Endometrial microvascular endothelial cells (primary cell): ENCODE data around the gene FOXRED1. TPM values are rescaled to one million over a fixed set of nuclear protein-coding genes. Genes with fewer than 3 reads are reported as not detected.

Experiments
- in situ Hi-C: cut with HindIII; loops from 2 replicates; pipeline ENCODE4 v1.10.0; 2017; ENCODE audit warnings: low sequenced_read_pairs, low pct_unique_long_range_greater_than_20kb; ENCODE audit errors: inconsistent ontology term
- total RNA-seq: library from RNA; depleted of rRNA; stranded (reverse); fragments of >200 nt; gene quantifications from one replicate; pipeline ENCODE4 v1.2.3, GENCODE V29; 2015; ENCODE audit errors: inconsistent ontology term

Gene FOXRED1
- total RNA-seq, 1 donor from 2014 or later = 21.6 TPM

DNA sequence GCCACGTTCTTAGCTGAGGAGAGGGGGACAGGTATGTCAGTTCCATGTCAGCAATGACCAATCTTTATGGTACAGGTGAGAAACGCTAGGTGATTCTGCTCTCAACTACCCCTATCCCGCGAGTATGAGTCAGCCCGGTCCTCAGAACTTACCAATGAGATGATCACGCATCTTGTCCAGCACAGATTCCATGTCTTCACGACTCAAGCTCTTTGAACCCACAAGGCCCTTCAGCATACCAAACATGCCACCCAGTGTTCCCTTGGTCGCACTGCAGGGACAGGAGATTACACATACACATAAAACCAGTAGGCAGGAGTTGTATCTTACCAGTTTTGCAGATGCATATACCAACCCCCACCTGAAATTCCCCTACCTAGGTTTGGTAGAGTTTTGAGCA lies 3.1 kb upstream of the FOXRED1 start:
- in situ Hi-C loops = no loop called here

GRCh38 chr11:126267650-126268049 lies 1.3 kb upstream of the FOXRED1 start:
- in situ Hi-C loops = no loop called here

- in situ Hi-C loops = no loop called here
Measured at GRCh38 chr11:126268361-126268707, 620 bp upstream of the FOXRED1 start.

- in situ Hi-C loops = no loop called here
Measured at GRCh38 chr11:126277322-126277721, 8.4 kb downstream of the FOXRED1 start.

DNA sequence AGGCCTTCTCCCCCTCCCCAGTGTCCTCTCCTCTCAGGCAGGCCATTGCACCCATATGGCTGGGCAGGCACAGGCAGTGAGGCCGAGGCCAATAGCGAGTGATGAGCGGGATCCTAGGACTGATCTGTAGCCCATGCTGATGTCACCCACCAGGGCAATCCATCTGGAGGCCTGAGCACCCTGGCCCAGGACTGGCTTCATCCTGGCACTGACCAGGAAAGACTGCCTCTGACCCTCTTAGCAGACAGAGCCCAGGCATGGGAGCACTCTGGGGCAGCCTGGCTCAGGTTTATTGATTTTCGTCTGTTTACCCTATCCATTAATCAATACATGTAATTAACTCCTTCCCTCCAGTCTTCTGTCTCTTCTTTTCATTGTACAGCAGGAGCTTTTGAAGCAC lies 8.8 kb downstream of the FOXRED1 start:
- in situ Hi-C loops = no loop called here

- in situ Hi-C loops = no loop called here
Measured at GRCh38 chr11:126279191-126279590, 10.2 kb downstream of the FOXRED1 start.

DNA sequence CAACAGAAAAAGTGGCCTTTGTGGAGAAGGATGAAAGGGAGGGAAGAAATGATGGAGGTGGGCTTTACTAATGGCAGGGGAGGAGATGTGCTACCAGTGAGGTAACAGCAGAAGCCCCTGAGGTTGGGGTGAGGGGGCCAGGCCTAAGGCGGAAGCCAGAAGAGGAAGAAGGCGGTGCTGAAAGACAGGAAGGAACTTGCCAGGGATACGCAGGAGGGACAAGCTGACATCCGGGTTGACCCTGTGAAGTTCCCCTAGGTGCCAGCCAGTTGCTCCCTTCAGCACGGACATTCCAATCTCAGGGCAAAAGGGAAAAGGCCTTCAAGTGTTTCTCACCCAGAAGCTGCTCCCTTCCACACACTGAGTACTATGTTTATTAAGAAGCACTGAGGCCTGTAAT lies 11.6 kb downstream of the FOXRED1 start:
- in situ Hi-C loops = no loop called here

- in situ Hi-C loops = no loop called here
Measured at GRCh38 chr11:126281245-126281644, 12.3 kb downstream of the FOXRED1 start.

DNA sequence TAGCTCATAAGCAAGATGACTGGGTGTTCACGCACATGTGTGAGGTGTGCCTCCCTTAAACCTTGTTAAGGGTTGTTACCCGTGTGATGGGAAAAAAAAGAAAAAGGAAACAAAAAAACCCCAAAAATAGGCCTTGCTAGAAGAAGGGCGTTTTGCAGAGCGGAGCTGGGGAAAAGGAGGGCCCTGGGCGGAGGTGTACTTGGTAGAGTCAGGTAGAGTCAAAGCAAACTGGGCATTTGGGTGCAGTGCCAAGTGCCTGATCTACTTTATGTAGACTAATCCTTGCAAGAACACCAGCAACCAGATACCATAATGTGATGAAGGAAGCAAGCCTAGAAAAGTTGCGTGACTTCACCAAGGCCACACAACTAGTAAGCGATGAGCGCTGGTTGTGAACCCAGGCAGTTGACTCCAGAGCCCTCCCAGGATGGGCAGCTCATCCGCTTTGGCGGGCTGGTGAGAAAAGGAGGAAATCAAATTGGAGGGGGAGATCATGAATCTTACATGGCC lies 12.8 kb downstream of the FOXRED1 start:
- in situ Hi-C loops = no loop called here

GRCh38 chr11:126282361-126282735 lies 13.4 kb downstream of the FOXRED1 start:
- in situ Hi-C loops = no loop called here

DNA sequence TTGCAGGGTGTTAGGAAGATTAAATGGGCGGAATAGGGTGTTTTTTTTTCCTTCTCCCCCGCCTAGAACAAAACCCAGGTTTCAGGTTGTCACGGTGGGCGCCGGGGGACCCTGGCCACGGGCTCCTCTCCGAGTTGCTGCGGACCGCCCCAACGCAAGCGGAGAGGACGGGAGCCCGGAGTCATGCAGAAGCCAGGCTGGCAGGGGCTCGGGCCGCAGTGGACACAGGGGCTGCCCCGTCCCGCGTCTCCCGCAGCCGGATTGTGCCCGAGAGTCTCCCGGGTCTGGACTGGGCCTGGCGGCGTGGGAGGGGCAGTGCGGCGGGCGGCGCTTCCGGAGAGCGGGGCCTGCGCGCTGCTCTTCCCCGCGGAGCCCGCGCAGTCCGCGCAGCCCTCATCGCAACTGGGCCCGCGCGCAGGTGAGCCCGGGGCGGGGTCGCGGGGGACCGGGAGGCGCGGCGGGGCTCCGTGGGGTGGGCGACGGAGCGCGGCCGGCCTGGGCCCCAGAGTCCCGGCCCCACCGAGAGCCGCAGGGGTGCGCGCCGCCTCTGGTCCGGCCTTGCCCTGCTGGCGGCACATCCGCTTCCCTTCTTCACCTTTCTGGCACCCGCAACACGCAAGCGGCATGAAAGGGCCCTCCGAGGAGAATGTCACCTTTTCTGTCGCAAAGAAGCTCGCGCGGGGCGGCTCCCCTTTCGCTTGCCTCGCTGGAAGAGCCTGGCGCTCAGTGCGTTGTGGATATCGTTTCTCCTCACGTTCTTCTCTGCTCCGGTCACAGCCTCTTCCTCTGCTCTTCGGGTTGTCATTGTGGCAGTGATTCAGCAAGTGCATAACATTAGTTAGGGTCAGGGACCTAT lies 14.0 kb downstream of the FOXRED1 start, which contains the start of gene TIRAP:
Gene TIRAP (plus strand): TSS at position 358 of the 856 bp plus-strand sequence. CDS start 7,802 bp downstream, outside the sequence.
- in situ Hi-C loops = no loop called here

DNA sequence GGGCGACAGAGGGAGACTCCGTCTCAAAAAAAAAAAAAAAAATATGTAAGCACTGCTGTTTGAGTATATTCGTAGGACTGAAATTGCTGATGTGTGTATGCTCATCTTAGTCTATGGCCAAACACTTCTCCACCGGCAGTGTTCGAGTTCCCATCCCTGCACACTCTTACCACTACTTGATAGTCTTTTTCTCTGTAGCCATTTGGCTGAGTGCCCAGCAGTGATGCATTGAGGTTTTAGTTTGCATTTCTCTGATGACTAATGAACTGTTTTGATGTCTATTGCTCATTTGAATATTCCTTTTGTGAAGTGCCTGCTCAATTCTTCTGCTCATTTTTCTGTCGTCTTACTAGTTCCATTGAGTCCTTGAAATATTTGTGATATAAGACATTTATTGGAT lies 15.9 kb downstream of the FOXRED1 start:
- in situ Hi-C loops = no loop called here

DNA sequence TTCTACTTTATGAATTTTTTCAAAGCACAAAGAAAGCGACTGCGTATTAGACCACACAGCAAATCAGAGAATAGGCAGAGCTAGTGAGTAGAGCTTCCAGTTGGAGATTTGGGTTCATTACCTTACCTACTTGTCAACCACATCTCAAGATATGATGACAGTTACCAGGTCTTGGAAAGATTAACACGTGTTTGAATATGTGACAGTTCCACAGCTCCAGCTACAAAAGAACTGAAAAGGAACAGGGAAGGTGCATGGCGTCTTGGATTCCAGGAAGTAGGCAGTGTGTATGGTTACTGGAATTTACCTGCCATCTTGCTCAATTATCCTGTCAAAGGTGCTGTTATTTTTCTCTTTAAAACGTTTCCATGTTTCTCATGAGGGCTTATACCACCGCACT lies 19.3 kb downstream of the FOXRED1 start:
- in situ Hi-C loops = no loop called here

DNA sequence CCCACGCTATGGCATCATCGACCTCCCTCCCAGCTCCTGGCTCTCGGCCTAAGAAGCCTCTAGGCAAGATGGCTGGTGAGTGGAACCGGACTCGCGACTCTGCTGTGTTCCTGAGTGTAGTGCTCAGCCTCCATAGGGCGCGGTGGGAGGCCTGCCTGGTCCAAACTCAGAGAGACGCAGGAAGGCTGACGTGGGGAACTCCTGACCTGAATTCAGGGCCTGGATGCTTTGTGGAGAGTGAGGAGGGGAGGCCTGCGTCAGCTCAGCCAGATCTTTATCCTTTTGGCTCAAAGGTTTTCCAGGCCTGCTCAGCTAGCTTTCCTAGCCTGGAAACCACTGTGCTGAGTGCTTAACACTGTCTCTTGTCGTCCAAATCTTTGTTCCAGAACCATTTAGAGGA lies 21.9 kb downstream of the FOXRED1 start:
- in situ Hi-C loops = no loop called here

GRCh38 chr11:126293726-126294125 lies 24.8 kb downstream of the FOXRED1 start:
- in situ Hi-C loops = no loop called here

GRCh38 chr11:126297004-126297403 lies 28.1 kb downstream of the FOXRED1 start:
- in situ Hi-C loops = no loop called here

GRCh38 chr11:126303623-126304456 lies 34.9 kb downstream of the FOXRED1 start, which contains the start of gene DCPS:
Gene DCPS, plus strand, starts transcription at chr11:126304060. Its CDS starts 21 bp downstream, at chr11:126304081.
- in situ Hi-C loops = no loop called here

GRCh38 chr11:126304457-126305075 lies 35.6 kb downstream of the FOXRED1 start:
- in situ Hi-C loops = no loop called here

GRCh38 chr11:126305699-126306098 lies 36.7 kb downstream of the FOXRED1 start:
- in situ Hi-C loops = no loop called here
